NCI-H1048 (cell line): ENCODE results near the gene C5AR2.
A peak's percentile ranks its signal among the peaks of the same experiment; 100 is the strongest.
"Not testable (repeated sequence)": the region's sequence is repeated elsewhere in the genome, so short reads cannot be mapped to it uniquely, and the experiment has no call there.

Source experiments
- DNase-seq: peaks from one replicate; lab custom pipeline; 2025; lab: John Stamatoyannopoulos, UW

Gene C5AR2

GRCh38 chr19:47323872-47324271 lies 8.1 kb upstream of the C5AR2 start:
- DNase-seq: no peak

- no peak for DNase-seq
Observed at GRCh38 chr19:47324502-47324901, 7.5 kb upstream of the C5AR2 start.

GRCh38 chr19:47330466-47330869 lies 1.5 kb upstream of the C5AR2 start:
- DNase-seq: no peak

- DNase-seq: no peak
Observed at GRCh38 chr19:47331490-47331889, 485 bp upstream of the C5AR2 start.

- not testable (repeated sequence) for DNase-seq
Observed at GRCh38 chr19:47336765-47337718, 5.1 kb downstream of the C5AR2 start.

- DNase-seq: no peak
Observed at GRCh38 chr19:47339196-47339880, 7.4 kb downstream of the C5AR2 start.

- DNase-seq: no peak
Observed at GRCh38 chr19:47340477-47341208, 8.7 kb downstream of the C5AR2 start.

- DNase-seq: no peak
Observed at GRCh38 chr19:47341734-47342133, 9.8 kb downstream of the C5AR2 start.

GRCh38 chr19:47343194-47343802 lies 11.3 kb downstream of the C5AR2 start:
- no peak for DNase-seq

GRCh38 chr19:47344425-47344824 lies 12.4 kb downstream of the C5AR2 start:
- no peak for DNase-seq

GRCh38 chr19:47346024-47346423 lies 14.0 kb downstream of the C5AR2 start:
- not testable (repeated sequence) for DNase-seq

GRCh38 chr19:47348819-47349795 lies 17.1 kb downstream of the C5AR2 start, which contains the start of gene DHX34:
TSS of gene DHX34 (plus strand) at chr19:47349315. CDS start at chr19:47353031, 3,716 bp downstream.
- DNase-seq: peak; percentile 93

- DNase-seq: no peak
Observed at GRCh38 chr19:47350630-47351029, 18.7 kb downstream of the C5AR2 start.

- no peak for DNase-seq
Observed at GRCh38 chr19:47351548-47351947, 19.6 kb downstream of the C5AR2 start.

GRCh38 chr19:47352095-47352494 lies 20.1 kb downstream of the C5AR2 start:
- DNase-seq: no peak

- DNase-seq: no peak
Observed at GRCh38 chr19:47353307-47353712, 21.3 kb downstream of the C5AR2 start.

- DNase-seq: no peak
Observed at GRCh38 chr19:47356900-47357299, 24.9 kb downstream of the C5AR2 start.

- no peak for DNase-seq
Observed at GRCh38 chr19:47357788-47358680, 26.1 kb downstream of the C5AR2 start.

- DNase-seq: no peak
Observed at GRCh38 chr19:47358936-47359335, 27.0 kb downstream of the C5AR2 start.

- no peak for DNase-seq
Observed at GRCh38 chr19:47362321-47362720, 30.3 kb downstream of the C5AR2 start.
